ENCODE data around the gene ZGPAT. TPM values are rescaled to one million over a fixed set of nuclear protein-coding genes. Genes with fewer than 3 reads are reported as not detected.

Gene ZGPAT
- total and polyA plus RNA-seq, 2 donors (not counting 1 experiment from before 2014, with no cell fraction given) = 46.1 to 62.1 TPM

DNA sequence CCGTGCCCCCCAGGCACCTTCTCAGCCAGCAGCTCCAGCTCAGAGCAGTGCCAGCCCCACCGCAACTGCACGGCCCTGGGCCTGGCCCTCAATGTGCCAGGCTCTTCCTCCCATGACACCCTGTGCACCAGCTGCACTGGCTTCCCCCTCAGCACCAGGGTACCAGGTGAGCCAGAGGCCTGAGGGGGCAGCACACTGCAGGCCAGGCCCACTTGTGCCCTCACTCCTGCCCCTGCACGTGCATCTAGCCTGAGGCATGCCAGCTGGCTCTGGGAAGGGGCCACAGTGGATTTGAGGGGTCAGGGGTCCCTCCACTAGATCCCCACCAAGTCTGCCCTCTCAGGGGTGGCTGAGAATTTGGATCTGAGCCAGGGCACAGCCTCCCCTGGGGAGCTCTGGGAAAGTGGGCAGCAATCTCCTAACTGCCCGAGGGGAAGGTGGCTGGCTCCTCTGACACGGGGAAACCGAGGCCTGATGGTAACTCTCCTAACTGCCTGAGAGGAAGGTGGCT, 10.4 kb upstream of the ZGPAT start:
- H3K27me3 ChIP-seq (replicated peaks in 1 of 4; ENCODE audit: control extremely low read depth in 1 of 4, control insufficient read depth in 3 of 4, insufficient read depth in 4 of 4, low read length in 3 of 4) = peaks cover 0 to 3% (median 0%) of the 10 kb centered on the region in 4 experiments
- Mint-ChIP-seq H3K4me1 (peaks cover 16% of the 10 kb centered on the region), H3K27me3 (no peaks in the 10 kb centered on the region), H3K27ac (no peak overlapping the region), H3K9me3 (ENCODE audit: insufficient read depth) (no peaks in the 10 kb centered on the region), H3K4me3 (no peak overlapping the region)
- no peak overlapping the region for H3K27ac ChIP-seq (ENCODE audit: low read length in 2 of 2)
- H4K20me1 ChIP-seq (ENCODE audit: control insufficient read depth, insufficient read depth, low read length, poor library complexity, severe bottlenecking) = peaks cover 76% of the 10 kb centered on the region
- peaks cover 18% of the 10 kb centered on the region in 2 donors for H3K4me1 ChIP-seq (ENCODE audit: control insufficient read depth in 2 of 2, insufficient read depth in 2 of 2, low read length in 2 of 2)
- H3K79me2 ChIP-seq (ENCODE audit: control insufficient read depth, insufficient read depth, low read length) = peaks cover 51% of the 10 kb centered on the region
- H3K36me3 ChIP-seq (replicated peaks in 1 of 2; ENCODE audit: control extremely low read depth in 1 of 2, control insufficient read depth in 1 of 2, extremely low read depth in 1 of 2, insufficient read depth in 2 of 2, low read length in 1 of 2) = peaks cover 0 to 5% of the 10 kb centered on the region in 2 experiments
- ChIA-PET POLR2A (interaction anchor here (1.1 kb wide), 1 partner anchor 11 kb away, joined by 3 read pairs; the partner anchor contains the start of genes ARFRP1 and ZGPAT), CTCF (no interaction called here)
- H3K4me3 ChIP-seq (ENCODE audit: control extremely low read depth in 1 of 5, extremely low read depth in 1 of 5, insufficient read depth in 1 of 5, low read depth in 2 of 5, low read length in 4 of 5) = no peak overlapping the region
- no peak overlapping the region for H3K9ac ChIP-seq (ENCODE audit: low read length)
- ATAC-seq (ENCODE audit: low read depth) (no peak), DNase-seq (peak; percentile 16)
- WGBS (ENCODE audit: insufficient coverage) = 44% methylated on average over 5 of the region's 7 CpGs
- H3K4me2 ChIP-seq (replicated peaks; ENCODE audit: low read depth, low read length, poor library complexity, severe bottlenecking) = peak overlapping the region; percentile 74
- no peak overlapping the region for H2AFZ ChIP-seq (ENCODE audit: insufficient read depth, low read depth, low read length, poor library complexity, severe bottlenecking)
- intact Hi-C loops (cut with micrococcal nuclease) = no loop called here
- peaks cover 0 to 5% (median 0%) of the 10 kb centered on the region in 3 donors for H3K9me3 ChIP-seq (ENCODE audit: control extremely low read depth in 1 of 3, control insufficient read depth in 2 of 3, insufficient read depth in 1 of 3, low read length in 2 of 3)
- TF ChIP-seq EZH2 (IDR thresholded peaks at IDR 0.05; ENCODE audit: borderline replicate concordance, insufficient read depth, low read depth, low read length, poor library complexity, severe bottlenecking) = no peak
- TF ChIP-seq, protein P1, sequence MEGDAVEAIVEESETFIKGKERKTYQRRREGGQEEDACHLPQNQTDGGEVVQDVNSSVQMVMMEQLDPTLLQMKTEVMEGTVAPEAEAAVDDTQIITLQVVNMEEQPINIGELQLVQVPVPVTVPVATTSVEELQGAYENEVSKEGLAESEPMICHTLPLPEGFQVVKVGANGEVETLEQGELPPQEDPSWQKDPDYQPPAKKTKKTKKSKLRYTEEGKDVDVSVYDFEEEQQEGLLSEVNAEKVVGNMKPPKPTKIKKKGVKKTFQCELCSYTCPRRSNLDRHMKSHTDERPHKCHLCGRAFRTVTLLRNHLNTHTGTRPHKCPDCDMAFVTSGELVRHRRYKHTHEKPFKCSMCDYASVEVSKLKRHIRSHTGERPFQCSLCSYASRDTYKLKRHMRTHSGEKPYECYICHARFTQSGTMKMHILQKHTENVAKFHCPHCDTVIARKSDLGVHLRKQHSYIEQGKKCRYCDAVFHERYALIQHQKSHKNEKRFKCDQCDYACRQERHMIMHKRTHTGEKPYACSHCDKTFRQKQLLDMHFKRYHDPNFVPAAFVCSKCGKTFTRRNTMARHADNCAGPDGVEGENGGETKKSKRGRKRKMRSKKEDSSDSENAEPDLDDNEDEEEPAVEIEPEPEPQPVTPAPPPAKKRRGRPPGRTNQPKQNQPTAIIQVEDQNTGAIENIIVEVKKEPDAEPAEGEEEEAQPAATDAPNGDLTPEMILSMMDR (IDR thresholded peaks at IDR 0.05) = no peak

DNA sequence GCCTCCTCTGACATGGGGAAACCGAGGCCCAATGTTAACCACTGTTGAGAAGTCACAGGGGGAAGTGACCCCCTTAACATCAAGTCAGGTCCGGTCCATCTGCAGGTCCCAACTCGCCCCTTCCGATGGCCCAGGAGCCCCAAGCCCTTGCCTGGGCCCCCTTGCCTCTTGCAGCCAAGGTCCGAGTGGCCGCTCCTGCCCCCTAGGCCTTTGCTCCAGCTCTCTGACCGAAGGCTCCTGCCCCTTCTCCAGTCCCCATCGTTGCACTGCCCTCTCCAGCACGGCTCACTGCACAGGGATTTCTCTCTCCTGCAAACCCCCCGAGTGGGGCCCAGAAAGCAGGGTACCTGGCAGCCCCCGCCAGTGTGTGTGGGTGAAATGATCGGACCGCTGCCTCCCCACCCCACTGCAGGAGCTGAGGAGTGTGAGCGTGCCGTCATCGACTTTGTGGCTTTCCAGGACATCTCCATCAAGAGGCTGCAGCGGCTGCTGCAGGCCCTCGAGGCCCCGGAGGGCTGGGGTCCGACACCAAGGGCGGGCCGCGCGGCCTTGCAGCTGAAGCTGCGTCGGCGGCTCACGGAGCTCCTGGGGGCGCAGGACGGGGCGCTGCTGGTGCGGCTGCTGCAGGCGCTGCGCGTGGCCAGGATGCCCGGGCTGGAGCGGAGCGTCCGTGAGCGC, 9.8 kb upstream of the ZGPAT start:
- 94% methylated on average over 30 of the region's 40 CpGs for WGBS (ENCODE audit: insufficient coverage)
- intact Hi-C loops (cut with micrococcal nuclease) = no loop called here
- Histone ChIP-seq H3K9ac (ENCODE audit: low read length) (no peak overlapping the region), H3K36me3 (replicated peaks in 1 of 2; ENCODE audit: control extremely low read depth in 1 of 2, control insufficient read depth in 1 of 2, extremely low read depth in 1 of 2, insufficient read depth in 2 of 2, low read length in 1 of 2) (peaks cover 0 to 5% of the 10 kb centered on the region in 2 experiments), H3K9me3 (ENCODE audit: control extremely low read depth in 1 of 3, control insufficient read depth in 2 of 3, insufficient read depth in 1 of 3, low read length in 2 of 3) (peaks cover 0 to 5% (median 0%) of the 10 kb centered on the region in 3 donors), H3K79me2 (ENCODE audit: control insufficient read depth, insufficient read depth, low read length) (peaks cover 56% of the 10 kb centered on the region), H4K20me1 (ENCODE audit: control insufficient read depth, insufficient read depth, low read length, poor library complexity, severe bottlenecking) (peaks cover 82% of the 10 kb centered on the region), H3K4me2 (replicated peaks; ENCODE audit: low read depth, low read length, poor library complexity, severe bottlenecking) (no peak overlapping the region), H3K4me3 (ENCODE audit: control extremely low read depth in 1 of 5, extremely low read depth in 1 of 5, insufficient read depth in 1 of 5, low read depth in 2 of 5, low read length in 4 of 5) (no peak overlapping the region), H2AFZ (ENCODE audit: insufficient read depth, low read depth, low read length, poor library complexity, severe bottlenecking) (no peak overlapping the region), H3K27me3 (replicated peaks in 1 of 4; ENCODE audit: control extremely low read depth in 1 of 4, control insufficient read depth in 3 of 4, insufficient read depth in 4 of 4, low read length in 3 of 4) (peaks cover 0 to 3% (median 0%) of the 10 kb centered on the region in 4 experiments), H3K27ac (ENCODE audit: low read length in 2 of 2) (no peak overlapping the region), H3K4me1 (ENCODE audit: control insufficient read depth in 2 of 2, insufficient read depth in 2 of 2, low read length in 2 of 2) (peaks cover 18% of the 10 kb centered on the region in 2 donors)
- Mint-ChIP-seq H3K9me3 (ENCODE audit: insufficient read depth) (no peaks in the 10 kb centered on the region), H3K4me3 (no peak overlapping the region), H3K27me3 (no peaks in the 10 kb centered on the region), H3K4me1 (peaks cover 16% of the 10 kb centered on the region), H3K27ac (no peak overlapping the region)
- POLR2A ChIA-PET = interaction anchor here (1.1 kb wide), 1 partner anchor 10 kb away, joined by 3 read pairs; the partner anchor contains the start of genes ARFRP1 and ZGPAT
- DNase-seq (no peak), ATAC-seq (ENCODE audit: low read depth) (no peak)
- TF ChIP-seq, protein P1 (IDR thresholded peaks at IDR 0.05) = no peak
- TF ChIP-seq EZH2 (IDR thresholded peaks at IDR 0.05; ENCODE audit: borderline replicate concordance, insufficient read depth, low read depth, low read length, poor library complexity, severe bottlenecking) = no peak
- CTCF ChIA-PET = no interaction called here
